ENCODE results near the gene PLXNC1.

The PLXNC1 gene

GRCh38 chr12:94163850-94164249 lies 15.5 kb downstream of the PLXNC1 start:
- FAIRE-seq = no peak

- FAIRE-seq = no peak
Measured at GRCh38 chr12:94165138-94165537, 16.8 kb downstream of the PLXNC1 start.

GRCh38 chr12:94165670-94166364 lies 17.4 kb downstream of the PLXNC1 start:
- no peak for FAIRE-seq

- no peak for FAIRE-seq
Measured at GRCh38 chr12:94167071-94167755, 18.8 kb downstream of the PLXNC1 start.

- FAIRE-seq = no peak
Measured at GRCh38 chr12:94167756-94168416, 19.5 kb downstream of the PLXNC1 start.

- no peak for FAIRE-seq
Measured at GRCh38 chr12:94169495-94169894, 21.1 kb downstream of the PLXNC1 start.

GRCh38 chr12:94169966-94170689 lies 21.8 kb downstream of the PLXNC1 start:
- FAIRE-seq = no peak

GRCh38 chr12:94170690-94171594 lies 22.6 kb downstream of the PLXNC1 start:
- FAIRE-seq = no peak

GRCh38 chr12:94171595-94171930 lies 23.2 kb downstream of the PLXNC1 start:
- FAIRE-seq = no peak

GRCh38 chr12:94172031-94172430 lies 23.7 kb downstream of the PLXNC1 start:
- FAIRE-seq = no peak

GRCh38 chr12:94172973-94173372 lies 24.6 kb downstream of the PLXNC1 start:
- no peak for FAIRE-seq

- no peak for FAIRE-seq
Measured at GRCh38 chr12:94173660-94174265, 25.4 kb downstream of the PLXNC1 start.

GRCh38 chr12:94174576-94174975 lies 26.2 kb downstream of the PLXNC1 start:
- no peak for FAIRE-seq

GRCh38 chr12:94175763-94176668 lies 27.6 kb downstream of the PLXNC1 start:
- FAIRE-seq = no peak

- FAIRE-seq = no peak
Measured at GRCh38 chr12:94178054-94178453, 29.7 kb downstream of the PLXNC1 start.

- FAIRE-seq = no peak
Measured at GRCh38 chr12:94178882-94179281, 30.5 kb downstream of the PLXNC1 start.

GRCh38 chr12:94179723-94180122 lies 31.3 kb downstream of the PLXNC1 start:
- no peak for FAIRE-seq

GRCh38 chr12:94180558-94181296 lies 32.4 kb downstream of the PLXNC1 start:
- no peak for FAIRE-seq

- no peak for FAIRE-seq
Measured at GRCh38 chr12:94182986-94183707, 34.8 kb downstream of the PLXNC1 start.
